WI38 (cell line): ENCODE measurements around the gene GJB6.

Experiments
- H3K4me3 ChIP-seq: 2 replicates; pipeline ENCODE4 v1.5.1; 2011; ENCODE audit warnings: low read depth, mild to moderate bottlenecking, control low read depth, low read length
- CTCF ChIP-seq: IDR thresholded peaks from 2 replicates; pipeline ENCODE4 v1.5.1; 2012; ENCODE audit warnings: low read depth, mild to moderate bottlenecking, control low read depth, low read length

Gene GJB6

GRCh38 chr13:20247403-20247802 is 15.3 kb upstream of the GJB6 start:
- H3K4me3 ChIP-seq: no peak overlapping the region
- no peak for TF ChIP-seq CTCF

- no peak for TF ChIP-seq CTCF
- no peak overlapping the region for H3K4me3 ChIP-seq
Observed at GRCh38 chr13:20241593-20241992, 9.5 kb upstream of the GJB6 start.

- no peak overlapping the region for H3K4me3 ChIP-seq
- no peak for TF ChIP-seq CTCF
Observed at GRCh38 chr13:20239748-20240147, 7.6 kb upstream of the GJB6 start.

GRCh38 chr13:20232556-20233277 is 598 bp upstream of the GJB6 start:
- TF ChIP-seq CTCF: no peak
- no peak overlapping the region for H3K4me3 ChIP-seq

GRCh38 chr13:20230913-20231838 is 943 bp downstream of the GJB6 start:
- H3K4me3 ChIP-seq: no peak overlapping the region
- no peak for TF ChIP-seq CTCF

GRCh38 chr13:20227730-20228129 is 4.4 kb downstream of the GJB6 start:
- no peak overlapping the region for H3K4me3 ChIP-seq
- no peak for TF ChIP-seq CTCF

- TF ChIP-seq CTCF: no peak
- H3K4me3 ChIP-seq: no peak overlapping the region
Observed at GRCh38 chr13:20227288-20227687, 4.8 kb downstream of the GJB6 start.
